Thyroid gland (tissue), 4 donors: Measurements from ENCODE around the gene MACROD1. TPM values are rescaled to one million over a fixed set of nuclear protein-coding genes. Genes with fewer than 3 reads are reported as not detected.

Experiments used
- DNase-seq, 2 donors: peaks; one replicate each; pipeline ENCODE4 v3.0.0-alpha.2; 2019
- H3K27ac ChIP-seq, 3 donors: fragments of 200-600 bp; sonication (generic); 1 replicate in 2 of 3; 2 replicates in 1 of 3; pipeline ENCODE4 v1.5.1; 2016 to 2019; ENCODE audit warnings: mild to moderate bottlenecking in 1 of 3, moderate library complexity in 1 of 3
- H3K27me3 ChIP-seq: fragments of 200-600 bp; sonication (generic); one replicate; pipeline ENCODE4 v1.5.1; 2019
- H3K36me3 ChIP-seq, 2 donors: fragments of 200-600 bp; sonication (generic); one replicate each; pipeline ENCODE4 v1.5.1; 2016 to 2019
- H3K4me1 ChIP-seq, 2 donors: fragments of 200-600 bp; sonication (generic); one replicate each; pipeline ENCODE4 v1.5.1; 2017 to 2019
- H3K4me3 ChIP-seq, 3 donors: fragments of 200-600 bp; sonication (generic); replicated peaks in 1 of 3; 1 replicate in 2 of 3; 2 replicates in 1 of 3; pipeline ENCODE4 v1.5.1; 2016; ENCODE audit warnings: mild to moderate bottlenecking in 1 of 3
- H3K9me3 ChIP-seq: fragments of 200-600 bp; sonication (generic); one replicate; pipeline ENCODE4 v1.5.1; 2017
- POLR2A ChIP-seq, 2 donors: fragments of 450-650 bp; IDR thresholded peaks; one replicate each; pipeline ENCODE4 v1.6.1; 2017; ENCODE audit warnings: antibody characterized with exemption in 2 of 2, mild to moderate bottlenecking in 2 of 2, moderate library complexity in 1 of 2
- WGBS, 2 donors: methylation state at CpG; one replicate each; pipeline ENCODE4 v1.1.5; 2017; 5-methylcytosine and 5-hydroxymethylcytosine counted together
- intact Hi-C: fragments of 100-400 bp; cut with DNase I; formaldehyde crosslinking; loops from one replicate; pipeline ENCODE4 v1.15.1; 2023
- total RNA-seq, 4 donors: library from RNA; depleted of rRNA; stranded (reverse); fragments of >200 nt; gene quantifications; one replicate each; pipeline ENCODE4 v1.2.3, GENCODE V29; 2016
- TF ChIP-seq, protein P1 (sequence below), 6 experiments: fragments of 200-600 bp in 3 of 6; fragments of 450-650 bp in 3 of 6; sonication (generic) in 3 of 6; IDR thresholded peaks; one replicate each; pipeline ENCODE4 v1.5.1; 2016 to 2019; ENCODE audit warnings: antibody characterized with exemption in 6 of 6, mild to moderate bottlenecking in 2 of 6, inconsistent platforms in 1 of 6, moderate library complexity in 1 of 6

Gene MACROD1
- total RNA-seq, 4 donors from 2014 or later: 62.5 to 89.5 (median 70.0) TPM

DNA sequence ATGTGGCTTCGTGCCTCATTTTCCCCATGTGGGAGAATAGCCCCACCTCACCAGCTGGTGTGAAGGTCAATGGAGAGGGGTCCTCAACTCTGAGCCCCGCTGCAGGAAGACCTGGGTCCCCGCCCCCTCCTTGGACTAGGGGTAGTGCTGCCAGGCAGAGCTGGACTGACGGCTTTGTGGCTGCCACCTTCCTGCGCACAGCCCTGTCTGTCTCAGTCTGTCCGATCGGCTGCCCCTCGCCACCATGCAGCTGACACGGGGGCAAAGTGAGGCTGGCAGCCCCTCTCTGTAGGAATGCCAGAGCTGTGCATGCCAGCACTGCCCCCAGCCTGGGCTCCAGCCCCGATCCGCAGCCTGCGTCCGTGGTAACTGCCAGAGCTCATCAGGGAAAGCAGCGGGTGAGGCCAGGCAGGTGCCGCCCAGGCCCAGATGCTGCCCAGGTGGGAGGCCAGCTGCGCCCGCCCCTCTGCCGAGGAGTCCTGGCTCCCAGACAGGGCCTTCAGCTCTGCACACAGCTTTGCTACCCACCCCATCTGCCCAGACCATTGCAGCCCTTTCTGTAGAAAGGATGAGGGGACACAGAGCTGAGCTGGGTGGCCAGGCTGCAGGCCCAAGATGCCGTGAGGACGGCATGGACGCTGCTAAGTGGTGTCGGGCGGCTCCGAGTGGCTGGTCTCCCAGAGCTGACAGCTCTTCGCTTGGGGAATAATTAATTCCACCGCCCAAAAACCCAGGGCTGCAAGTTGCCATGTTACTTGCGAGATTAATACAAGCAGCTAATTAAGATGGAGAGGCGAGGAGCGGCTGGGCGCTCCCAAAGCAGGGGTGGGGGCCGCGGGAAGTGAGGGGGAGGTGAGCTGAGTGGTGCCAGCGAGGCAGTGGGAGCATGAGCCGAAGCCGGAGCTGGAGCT is 149.7 kb downstream of the MACROD1 start:
- TF ChIP-seq, protein P1, sequence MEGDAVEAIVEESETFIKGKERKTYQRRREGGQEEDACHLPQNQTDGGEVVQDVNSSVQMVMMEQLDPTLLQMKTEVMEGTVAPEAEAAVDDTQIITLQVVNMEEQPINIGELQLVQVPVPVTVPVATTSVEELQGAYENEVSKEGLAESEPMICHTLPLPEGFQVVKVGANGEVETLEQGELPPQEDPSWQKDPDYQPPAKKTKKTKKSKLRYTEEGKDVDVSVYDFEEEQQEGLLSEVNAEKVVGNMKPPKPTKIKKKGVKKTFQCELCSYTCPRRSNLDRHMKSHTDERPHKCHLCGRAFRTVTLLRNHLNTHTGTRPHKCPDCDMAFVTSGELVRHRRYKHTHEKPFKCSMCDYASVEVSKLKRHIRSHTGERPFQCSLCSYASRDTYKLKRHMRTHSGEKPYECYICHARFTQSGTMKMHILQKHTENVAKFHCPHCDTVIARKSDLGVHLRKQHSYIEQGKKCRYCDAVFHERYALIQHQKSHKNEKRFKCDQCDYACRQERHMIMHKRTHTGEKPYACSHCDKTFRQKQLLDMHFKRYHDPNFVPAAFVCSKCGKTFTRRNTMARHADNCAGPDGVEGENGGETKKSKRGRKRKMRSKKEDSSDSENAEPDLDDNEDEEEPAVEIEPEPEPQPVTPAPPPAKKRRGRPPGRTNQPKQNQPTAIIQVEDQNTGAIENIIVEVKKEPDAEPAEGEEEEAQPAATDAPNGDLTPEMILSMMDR (IDR thresholded peaks at IDR 0.05): no peak
- TF ChIP-seq POLR2A (IDR thresholded peaks at IDR 0.05): no peak
- Histone ChIP-seq H3K4me3 (no peak overlapping the region), H3K36me3 (no peaks in the 10 kb centered on the region), H3K4me1 (peaks cover 6 to 19% of the 10 kb centered on the region in 2 donors), H3K9me3 (no peaks in the 10 kb centered on the region), H3K27ac (no peak overlapping the region), H3K27me3 (no peaks in the 10 kb centered on the region)
- intact Hi-C loops: no loop called here
- no peak for DNase-seq
- 91 to 93% methylated on average over 26 to 34 of the region's 35 CpGs for whole genome bisulfite sequencing, 2 donors

DNA sequence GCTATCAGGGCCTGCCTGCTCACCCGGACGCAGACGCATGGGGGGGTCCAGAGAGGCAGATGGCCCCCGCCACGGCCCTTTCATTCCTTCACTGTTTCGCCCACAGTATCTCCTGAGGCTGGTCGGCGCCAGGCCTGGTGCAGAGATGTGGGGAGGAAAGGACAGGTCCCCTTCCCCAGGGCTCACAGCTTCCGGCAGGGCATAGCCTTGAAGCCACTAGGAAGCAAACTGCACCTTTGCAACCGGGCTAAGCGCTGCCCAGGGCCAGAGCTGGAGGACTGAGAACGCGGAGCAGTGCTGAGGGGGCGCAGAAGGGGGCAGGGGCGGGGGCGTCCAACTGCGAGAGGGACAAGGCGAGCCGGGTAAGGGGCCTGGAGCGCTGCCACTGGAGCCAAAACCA is 150.4 kb downstream of the MACROD1 start:
- H3K36me3 ChIP-seq: no peaks in the 10 kb centered on the region
- intact Hi-C loops: no loop called here
- no peak overlapping the region for H3K4me3 ChIP-seq
- H3K9me3 ChIP-seq: no peaks in the 10 kb centered on the region
- H3K27me3 ChIP-seq: no peaks in the 10 kb centered on the region
- WGBS, 2 donors: 93% methylated on average over 17 to 20 of the region's 20 CpGs
- no peak overlapping the region for H3K27ac ChIP-seq
- TF ChIP-seq, protein P1 (IDR thresholded peaks at IDR 0.05): no peak
- TF ChIP-seq POLR2A (IDR thresholded peaks at IDR 0.05): no peak
- H3K4me1 ChIP-seq: peaks cover 6 to 19% of the 10 kb centered on the region in 2 donors
- DNase-seq: no peak

DNA sequence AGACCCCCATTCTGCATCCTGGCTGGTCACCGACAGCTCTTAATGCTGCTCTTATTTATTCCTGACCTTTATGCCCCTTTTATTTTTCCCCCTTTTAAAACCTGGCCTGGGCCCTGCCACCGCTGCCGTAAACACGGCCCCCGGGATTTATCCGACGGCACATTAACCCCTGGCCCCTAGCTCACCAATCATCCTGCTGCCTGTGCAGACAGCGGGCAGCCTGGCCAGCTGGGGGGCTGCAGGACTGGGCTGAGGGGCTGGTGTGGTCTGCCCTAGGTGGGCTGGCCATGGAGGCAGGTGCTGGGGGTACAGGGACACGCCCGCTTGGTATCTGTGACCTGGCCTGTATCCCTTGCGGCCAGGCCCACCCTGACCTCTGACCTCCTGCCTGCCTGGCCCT is 151.6 kb downstream of the MACROD1 start:
- no peaks in the 10 kb centered on the region for H3K9me3 ChIP-seq
- no peaks in the 10 kb centered on the region for H3K36me3 ChIP-seq
- TF ChIP-seq POLR2A (IDR thresholded peaks at IDR 0.05): no peak
- TF ChIP-seq, protein P1 (IDR thresholded peaks at IDR 0.05): no peak
- H3K27ac ChIP-seq: no peak overlapping the region
- DNase-seq: no peak
- 90 to 94% methylated on average over 10 to 11 of the region's 11 CpGs for WGBS, 2 donors
- H3K4me1 ChIP-seq: peaks cover 5 to 16% of the 10 kb centered on the region in 2 donors
- no peaks in the 10 kb centered on the region for H3K27me3 ChIP-seq
- intact Hi-C loops: no loop called here
- no peak overlapping the region for H3K4me3 ChIP-seq

DNA sequence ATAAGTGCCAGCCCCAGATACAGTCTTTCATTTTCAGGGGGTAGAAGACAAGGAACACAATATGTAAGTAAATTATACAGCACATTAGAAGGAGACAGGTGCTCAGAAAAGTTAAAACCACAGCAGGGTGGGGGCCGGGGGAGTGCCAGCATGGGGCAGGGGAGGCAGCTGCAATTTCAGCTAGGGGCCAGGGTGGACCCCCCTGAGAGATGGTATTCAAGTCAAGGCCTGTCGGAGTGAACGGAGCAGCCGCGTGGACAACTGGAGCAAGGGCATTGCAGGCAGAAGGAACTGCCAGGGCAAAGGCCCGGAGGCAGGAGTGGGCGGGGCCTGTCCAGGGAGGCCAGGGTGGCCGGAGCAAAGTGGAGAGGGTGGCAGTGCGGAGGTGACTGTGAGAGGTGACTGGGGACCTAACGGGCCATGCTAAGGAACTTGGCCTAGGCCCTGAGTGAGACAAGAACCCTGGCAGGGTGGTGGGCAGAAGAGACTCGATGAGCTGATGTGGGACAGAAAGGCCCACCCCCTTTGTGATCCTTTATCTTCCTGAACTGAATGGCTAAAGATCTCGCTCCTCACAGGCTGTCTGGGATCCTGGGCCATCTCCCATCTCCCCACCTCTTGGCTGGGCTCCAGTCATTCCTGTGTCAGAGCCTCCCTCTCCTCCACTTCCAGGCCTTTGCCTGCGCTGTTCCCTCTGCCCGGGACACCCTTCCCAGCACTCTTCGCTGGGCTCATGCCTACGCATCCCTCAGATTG is 152.6 kb downstream of the MACROD1 start:
- 92 to 93% methylated on average over 16 of the region's 16 CpGs for WGBS, 2 donors
- H3K4me1 ChIP-seq: peaks cover 0 to 7% of the 10 kb centered on the region in 2 donors
- H3K27me3 ChIP-seq: no peaks in the 10 kb centered on the region
- H3K27ac ChIP-seq: no peak overlapping the region
- no peak for DNase-seq
- no peaks in the 10 kb centered on the region for H3K9me3 ChIP-seq
- intact Hi-C loops: no loop called here
- no peak for TF ChIP-seq POLR2A (IDR thresholded peaks at IDR 0.05)
- TF ChIP-seq, protein P1 (IDR thresholded peaks at IDR 0.05): no peak
- no peak overlapping the region for H3K4me3 ChIP-seq
- H3K36me3 ChIP-seq: no peaks in the 10 kb centered on the region
